Stimulated activated CD8-positive, alpha-beta memory T cell treated with anti-CD3 and anti-CD28 coated beads, Interleukin-15, amount 100 ng/mL, for 24 hours (primary cell): ENCODE measurements around the gene GATA5.

Experiments
- DNase-seq: peaks from one replicate; pipeline ENCODE4 v3.0.0-alpha.2; 2020; ENCODE audit warnings: low read depth

The GATA5 gene

GRCh38 chr20:62475772-62476055 lies at the start of gene GATA5:
Gene GATA5, minus strand, starts transcription at chr20:62475995. Its CDS starts 474 bp downstream, at chr20:62475521.
- DNase-seq, result no peak

GRCh38 chr20:62525014-62525413 lies 49.2 kb upstream of the GATA5 start:
- no peak for DNase-seq

- DNase-seq, result no peak
Observed at GRCh38 chr20:62524505-62524911, 48.7 kb upstream of the GATA5 start.

GRCh38 chr20:62523473-62524203 lies 47.8 kb upstream of the GATA5 start:
- DNase-seq, result no peak

GRCh38 chr20:62522748-62523396 lies 47.1 kb upstream of the GATA5 start:
- no peak for DNase-seq

DNA sequence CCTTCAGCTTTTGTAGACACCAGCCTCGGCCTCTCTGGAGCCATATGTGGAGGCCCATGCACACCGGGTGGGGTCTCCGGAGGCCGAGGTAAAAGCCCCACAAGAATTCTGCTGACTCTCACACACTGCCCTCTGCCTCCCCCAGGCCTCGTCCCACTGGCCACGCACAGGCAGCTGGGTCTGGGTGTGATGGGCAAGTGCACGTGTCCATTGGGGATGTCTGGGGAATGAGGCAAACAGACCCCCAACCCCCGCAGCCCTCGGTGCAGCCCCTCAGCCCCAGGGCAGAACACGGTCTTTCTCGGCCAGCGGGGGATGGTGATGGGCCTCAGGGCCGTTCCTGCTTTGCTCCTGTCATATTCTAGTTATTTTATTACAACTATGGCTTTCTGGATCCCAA lies 44.0 kb upstream of the GATA5 start:
- DNase-seq, result no peak

GRCh38 chr20:62518911-62519310 lies 43.1 kb upstream of the GATA5 start:
- DNase-seq, result no peak

GRCh38 chr20:62517901-62518610 lies 42.3 kb upstream of the GATA5 start:
- no peak for DNase-seq

DNA sequence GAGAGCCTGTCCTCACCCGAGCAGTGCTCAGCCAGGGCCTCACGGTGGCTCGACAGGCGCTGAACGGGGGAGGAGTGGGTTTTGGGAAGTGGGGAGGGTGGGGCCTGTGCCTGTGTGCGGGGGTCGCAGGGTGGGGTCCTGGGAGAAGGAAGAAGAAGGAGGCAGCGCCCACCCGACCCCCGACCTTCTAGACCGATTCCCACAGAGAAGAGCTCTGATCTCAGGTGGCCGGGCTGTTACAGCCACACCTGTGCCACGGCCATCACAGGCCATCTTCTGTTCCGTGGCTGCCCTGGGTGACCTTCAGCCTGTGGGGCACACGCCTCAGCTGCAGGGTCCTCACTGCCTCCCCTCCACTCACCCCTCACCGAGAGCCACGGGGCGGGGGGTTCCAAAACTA lies 41.4 kb upstream of the GATA5 start:
- DNase-seq, result no peak

GRCh38 chr20:62516338-62516737 lies 40.5 kb upstream of the GATA5 start:
- no peak for DNase-seq

GRCh38 chr20:62515826-62516225 lies 40.0 kb upstream of the GATA5 start:
- no peak for DNase-seq

GRCh38 chr20:62515280-62515679 lies 39.5 kb upstream of the GATA5 start:
- DNase-seq, result no peak

DNA sequence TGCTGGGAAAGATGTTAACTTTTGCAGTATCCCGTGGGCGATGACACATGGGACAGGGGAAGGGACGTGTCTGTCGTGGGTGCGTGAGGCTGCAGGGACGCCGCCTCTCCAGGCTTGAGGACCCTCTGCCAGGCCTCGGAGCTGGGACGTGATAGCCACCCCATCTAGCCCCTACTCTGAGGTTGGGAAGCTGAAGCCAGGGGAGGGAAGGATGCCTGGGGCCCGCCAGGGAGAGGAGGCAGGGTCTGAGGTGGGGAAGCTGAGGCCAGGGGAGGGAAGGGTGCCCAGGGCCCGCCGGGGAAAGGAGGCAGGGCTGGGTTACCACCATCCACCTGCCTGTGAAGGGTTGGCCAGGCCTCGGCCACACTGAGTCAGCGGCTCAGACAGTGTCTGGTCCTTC lies 38.2 kb upstream of the GATA5 start:
- DNase-seq, result no peak

GRCh38 chr20:62511915-62512610 lies 36.3 kb upstream of the GATA5 start:
- DNase-seq, result no peak

- DNase-seq, result no peak
Observed at GRCh38 chr20:62511300-62511914, 35.6 kb upstream of the GATA5 start.

GRCh38 chr20:62508641-62509051 lies 32.9 kb upstream of the GATA5 start:
- DNase-seq, result no peak

DNA sequence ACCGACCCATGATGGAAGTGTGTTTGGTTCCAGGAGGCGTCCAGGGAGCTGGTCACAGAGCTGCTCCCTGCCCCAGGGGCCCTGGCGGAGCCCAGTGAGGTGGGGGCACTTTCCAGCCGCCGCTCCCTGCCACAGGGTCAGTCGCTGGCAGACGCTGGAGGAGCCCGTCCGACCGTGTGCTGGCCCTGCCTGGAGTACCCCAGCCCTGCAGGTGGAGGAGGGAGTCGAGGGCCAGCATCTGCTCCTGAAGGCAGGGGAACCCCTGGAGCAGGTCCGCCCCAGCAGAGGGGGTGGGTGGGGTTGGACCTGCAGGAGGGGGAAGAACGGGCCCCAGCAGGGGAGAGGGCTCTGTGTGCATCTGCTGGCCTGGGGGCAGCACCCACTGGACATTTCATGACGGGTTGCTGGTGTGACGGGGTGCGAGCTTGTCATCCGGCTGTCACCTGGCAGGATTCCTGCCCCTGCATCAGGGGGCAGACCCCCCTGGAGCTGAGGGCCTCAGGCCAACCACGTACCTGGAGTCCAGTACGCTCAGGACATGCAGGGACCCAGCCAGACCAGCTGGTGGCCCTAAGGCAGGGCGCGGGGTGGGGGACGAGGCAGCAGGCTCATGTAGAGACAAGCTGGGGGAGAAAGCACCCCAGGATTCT lies 32.3 kb upstream of the GATA5 start:
- no peak for DNase-seq

DNA sequence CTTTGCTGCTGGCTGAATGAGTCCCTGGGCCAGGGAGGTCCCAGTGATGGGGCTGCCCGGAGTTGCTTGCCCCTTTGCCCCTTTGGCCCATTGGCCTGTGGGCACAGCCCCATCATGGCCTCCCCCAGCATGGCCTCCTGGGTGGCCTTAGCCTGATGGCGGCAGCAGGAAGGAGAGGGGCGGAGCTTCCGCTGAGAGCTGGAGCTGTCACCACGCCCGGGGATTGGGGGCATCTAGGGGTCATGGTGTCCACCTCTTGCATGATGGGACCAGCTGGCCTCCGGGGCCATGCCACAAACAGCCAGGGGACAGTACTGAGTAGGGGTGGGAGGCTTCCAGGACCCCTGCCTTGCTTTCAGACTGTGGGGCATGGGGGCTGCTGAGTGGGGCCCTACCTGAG lies 31.5 kb upstream of the GATA5 start:
- no peak for DNase-seq

DNA sequence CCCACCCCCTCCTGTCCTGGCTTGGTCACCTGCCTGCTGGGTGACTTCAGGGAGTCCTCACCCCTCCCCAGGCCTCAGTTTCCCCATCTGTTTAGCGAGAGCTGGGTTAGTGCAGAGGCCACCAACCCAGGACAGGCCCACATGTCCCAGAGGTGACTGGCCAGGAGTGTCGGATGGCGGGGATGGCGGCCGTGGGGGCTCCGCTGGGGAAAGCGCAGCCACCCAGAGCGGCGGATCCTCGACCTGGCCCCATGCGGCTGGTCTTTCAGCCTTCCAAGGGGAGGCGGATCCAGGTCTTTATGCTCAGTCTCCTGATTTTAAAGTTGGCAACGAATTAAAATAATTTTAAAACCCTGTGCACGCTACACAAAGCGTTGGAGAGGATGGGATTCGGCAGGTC lies 31.0 kb upstream of the GATA5 start:
- no peak for DNase-seq

- no peak for DNase-seq
Observed at GRCh38 chr20:62506087-62506486, 30.3 kb upstream of the GATA5 start.

- DNase-seq, result no peak
Observed at GRCh38 chr20:62505337-62506045, 29.7 kb upstream of the GATA5 start.
